ENCODE data around the gene ZMIZ1.

The ZMIZ1 gene

DNA sequence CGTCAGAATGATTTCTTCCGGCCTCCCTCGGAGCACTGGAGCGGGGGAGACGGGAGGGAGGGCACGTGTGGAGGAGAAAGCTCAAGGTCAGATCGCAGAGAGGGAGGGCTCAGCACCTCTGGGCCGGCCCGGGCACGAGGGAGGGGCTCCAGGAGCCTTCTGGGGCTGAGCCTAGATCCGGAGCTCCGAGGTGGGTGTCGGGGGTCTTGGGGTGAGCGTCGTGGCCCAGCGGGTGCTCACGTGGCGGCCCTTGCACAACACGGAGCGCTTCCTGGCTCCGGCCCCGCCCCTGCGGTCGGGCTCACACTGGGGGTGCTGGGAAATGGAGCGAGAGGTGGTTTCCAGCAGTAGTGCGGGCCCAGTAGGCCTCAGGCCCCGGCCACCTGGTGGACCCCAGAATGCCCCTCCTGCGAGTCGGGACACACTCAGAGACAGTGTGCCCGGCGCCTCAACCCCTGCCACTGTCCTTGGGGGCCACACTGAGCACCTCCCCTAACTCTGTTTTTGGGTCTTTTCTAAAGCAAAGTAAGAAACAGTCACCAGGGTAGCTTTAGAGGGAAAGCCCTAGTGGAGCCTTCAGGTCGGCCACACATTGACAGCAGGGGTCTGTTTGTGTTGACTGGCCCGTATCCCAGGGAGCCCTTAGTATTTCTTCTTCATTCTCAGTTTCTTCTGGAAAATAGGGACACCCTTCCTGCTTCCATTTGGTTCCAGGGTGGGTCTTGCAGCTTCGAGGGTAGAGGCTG, 279.3 kb downstream of the ZMIZ1 start:
- Histone ChIP-seq H3K9me3 (ENCODE audit: control insufficient read depth, insufficient read depth, low read length) (no peaks in the 10 kb centered on the region), H3K36me3 (ENCODE audit: insufficient read depth, low read length) (peaks cover 16% of the 10 kb centered on the region), H3K4me1 (ENCODE audit: insufficient read depth, low read length) (peaks cover 11% of the 10 kb centered on the region; the same call in 1 of the 2 replicates)

DNA sequence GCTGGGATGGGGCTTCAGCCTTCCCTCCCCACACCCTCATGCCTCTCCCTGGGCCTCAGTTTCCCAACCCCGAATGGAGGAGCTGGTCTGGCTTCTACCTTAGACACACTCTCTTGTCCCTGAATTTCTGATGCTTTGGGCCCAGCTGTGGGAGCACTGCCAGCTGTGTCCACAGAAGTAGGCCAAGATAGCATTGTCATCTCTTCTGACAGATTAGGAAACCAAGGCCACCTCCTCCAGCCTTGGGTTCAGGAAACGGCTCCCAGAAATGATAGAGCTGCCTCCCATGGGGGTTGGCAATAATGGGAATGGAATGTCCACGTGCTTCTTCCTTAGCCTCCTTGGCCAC, 279.8 kb downstream of the ZMIZ1 start:
- peaks cover 19% of the 10 kb centered on the region for H3K36me3 ChIP-seq (ENCODE audit: insufficient read depth, low read length)
- H3K9me3 ChIP-seq (ENCODE audit: control insufficient read depth, insufficient read depth, low read length): no peaks in the 10 kb centered on the region
- H3K4me1 ChIP-seq (ENCODE audit: insufficient read depth, low read length): peaks cover 11% of the 10 kb centered on the region; the same call in 1 of the 2 replicates
- H3K9ac ChIP-seq (ENCODE audit: low read depth, low read length): peak overlapping the region; percentile 88; the same call in 1 of the 2 replicates

More for the DNA sequence above, 279.3 kb downstream of the ZMIZ1 start:
- peak overlapping the region; percentile 88 for H3K9ac ChIP-seq (ENCODE audit: low read depth, low read length)

DNA sequence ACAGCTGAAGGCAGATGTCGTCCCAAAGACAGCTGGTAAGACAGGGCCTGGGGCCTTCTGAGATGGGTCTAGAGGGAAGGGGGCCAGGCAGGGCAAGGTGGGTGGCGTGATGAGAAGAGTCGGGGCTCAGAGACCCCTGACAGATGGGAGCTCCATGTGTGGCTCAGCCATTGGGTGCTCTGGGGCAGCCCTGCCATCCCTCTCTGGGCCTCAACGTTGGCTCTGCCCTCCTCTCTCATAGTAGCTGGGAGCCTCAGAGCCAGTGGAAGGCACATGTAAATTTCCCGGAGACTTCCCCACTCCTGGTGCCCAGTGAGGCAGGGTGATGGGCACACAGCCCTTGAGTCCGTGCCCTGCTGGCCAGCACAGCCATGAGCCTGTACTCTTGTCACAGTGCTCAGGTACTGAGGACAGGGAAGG, 280.3 kb downstream of the ZMIZ1 start:
- no peak overlapping the region for H3K9ac ChIP-seq (ENCODE audit: low read depth, low read length)
- no peaks in the 10 kb centered on the region for H3K9me3 ChIP-seq (ENCODE audit: control insufficient read depth, insufficient read depth, low read length)
- peaks cover 11% of the 10 kb centered on the region; the same call in 1 of the 2 replicates for H3K4me1 ChIP-seq (ENCODE audit: insufficient read depth, low read length)
- peaks cover 19% of the 10 kb centered on the region for H3K36me3 ChIP-seq (ENCODE audit: insufficient read depth, low read length)

DNA sequence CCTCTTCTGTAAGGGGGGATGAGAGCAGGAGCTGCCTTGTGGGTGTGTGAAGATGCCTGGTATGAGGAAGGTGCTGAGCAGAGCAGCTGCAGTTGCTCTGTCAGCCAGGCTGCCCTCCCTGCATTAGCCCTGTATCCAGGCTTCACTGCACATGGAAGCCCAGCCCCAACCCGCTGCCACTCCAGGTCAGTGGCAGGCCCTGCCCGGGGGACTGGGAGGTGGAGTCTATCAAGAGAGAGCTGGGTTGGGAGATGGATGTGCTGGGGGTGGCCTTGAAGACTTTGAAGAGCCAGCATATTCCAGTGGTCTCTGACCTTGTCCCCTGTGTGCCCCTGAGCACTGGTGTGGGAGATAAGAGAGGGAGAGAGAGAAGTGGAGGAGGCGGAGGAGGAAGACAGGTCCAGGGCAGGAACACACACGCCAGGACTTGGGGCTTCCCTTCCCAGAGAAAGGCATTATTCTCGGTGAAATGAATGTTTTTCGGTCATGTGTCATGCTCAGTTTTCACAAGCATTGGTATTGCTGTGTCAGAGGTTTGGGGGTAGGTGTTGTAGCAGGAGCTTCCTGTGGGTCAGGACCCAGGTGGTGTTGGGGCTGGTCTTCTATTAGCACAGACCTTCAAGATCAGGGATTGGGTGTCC, 281.1 kb downstream of the ZMIZ1 start:
- Histone ChIP-seq H3K9ac (ENCODE audit: low read depth, low read length) (no peak overlapping the region), H3K4me1 (ENCODE audit: insufficient read depth, low read length) (peaks cover 11% of the 10 kb centered on the region; the same call in 1 of the 2 replicates), H3K36me3 (ENCODE audit: insufficient read depth, low read length) (peaks cover 25% of the 10 kb centered on the region), H3K9me3 (ENCODE audit: control insufficient read depth, insufficient read depth, low read length) (no peaks in the 10 kb centered on the region)

DNA sequence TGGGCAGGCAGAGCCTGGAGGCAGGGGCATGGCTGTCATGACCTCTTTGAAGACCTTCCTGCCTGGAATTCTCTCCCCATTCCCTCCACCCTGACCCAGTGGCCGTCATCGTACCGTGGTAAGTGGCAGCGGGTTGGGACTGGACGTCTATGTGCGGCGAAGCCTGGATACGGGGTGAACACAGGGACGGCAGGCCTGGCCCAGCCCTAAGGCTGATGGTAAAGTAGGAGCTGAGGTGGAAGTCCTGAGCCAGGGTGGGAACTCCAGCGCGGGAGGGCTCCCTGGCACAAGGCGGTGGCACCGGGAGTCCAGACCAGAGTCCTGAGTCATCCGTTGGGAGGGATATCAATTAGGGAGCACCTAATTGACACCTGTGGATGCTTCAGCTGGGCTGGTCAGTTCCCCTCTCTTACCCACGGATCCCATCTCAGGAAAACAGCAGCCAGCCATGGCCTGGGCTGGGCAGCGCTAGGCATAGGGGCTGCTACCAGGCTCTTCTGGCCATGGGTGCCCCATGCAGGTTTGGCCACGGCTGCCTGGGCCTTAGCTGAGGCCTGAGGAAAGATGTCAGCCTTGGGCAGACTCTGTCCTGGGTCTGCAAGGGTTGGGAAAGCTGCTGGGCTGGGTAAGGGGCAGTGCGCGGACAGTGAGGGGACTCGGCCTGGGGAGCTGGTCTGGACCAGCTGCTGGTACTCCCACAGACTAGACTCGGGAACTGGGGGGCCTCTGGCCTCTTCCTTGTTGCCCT, 281.8 kb downstream of the ZMIZ1 start:
- Histone ChIP-seq H3K36me3 (ENCODE audit: insufficient read depth, low read length) (peaks cover 25% of the 10 kb centered on the region), H3K4me1 (ENCODE audit: insufficient read depth, low read length) (peaks cover 11% of the 10 kb centered on the region; the same call in 1 of the 2 replicates), H3K9ac (ENCODE audit: low read depth, low read length) (no peak overlapping the region), H3K9me3 (ENCODE audit: control insufficient read depth, insufficient read depth, low read length) (no peaks in the 10 kb centered on the region)

DNA sequence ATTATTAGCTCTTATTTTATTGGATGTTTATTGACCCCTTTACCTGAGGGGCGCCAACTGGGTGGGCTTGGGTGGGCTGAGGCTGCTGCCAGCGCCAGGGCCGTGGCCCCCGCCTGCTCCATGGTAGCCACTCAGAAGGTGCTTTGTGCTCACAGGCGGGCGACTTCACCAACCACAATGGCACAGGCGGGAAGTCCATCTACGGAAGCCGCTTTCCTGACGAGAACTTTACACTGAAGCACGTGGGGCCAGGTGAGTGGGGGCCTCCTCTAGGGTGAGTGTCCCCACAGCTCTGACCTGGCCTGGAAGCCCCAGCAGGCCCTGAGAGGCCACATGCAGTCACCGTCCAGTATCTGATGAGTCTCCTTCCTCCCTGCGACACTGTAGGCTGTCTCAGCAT, 282.6 kb downstream of the ZMIZ1 start:
- Histone ChIP-seq H3K4me1 (ENCODE audit: insufficient read depth, low read length) (peaks cover 11% of the 10 kb centered on the region; the same call in 1 of the 2 replicates), H3K36me3 (ENCODE audit: insufficient read depth, low read length) (peaks cover 25% of the 10 kb centered on the region), H3K9me3 (ENCODE audit: control insufficient read depth, insufficient read depth, low read length) (no peaks in the 10 kb centered on the region), H3K9ac (ENCODE audit: low read depth, low read length) (no peak overlapping the region)

DNA sequence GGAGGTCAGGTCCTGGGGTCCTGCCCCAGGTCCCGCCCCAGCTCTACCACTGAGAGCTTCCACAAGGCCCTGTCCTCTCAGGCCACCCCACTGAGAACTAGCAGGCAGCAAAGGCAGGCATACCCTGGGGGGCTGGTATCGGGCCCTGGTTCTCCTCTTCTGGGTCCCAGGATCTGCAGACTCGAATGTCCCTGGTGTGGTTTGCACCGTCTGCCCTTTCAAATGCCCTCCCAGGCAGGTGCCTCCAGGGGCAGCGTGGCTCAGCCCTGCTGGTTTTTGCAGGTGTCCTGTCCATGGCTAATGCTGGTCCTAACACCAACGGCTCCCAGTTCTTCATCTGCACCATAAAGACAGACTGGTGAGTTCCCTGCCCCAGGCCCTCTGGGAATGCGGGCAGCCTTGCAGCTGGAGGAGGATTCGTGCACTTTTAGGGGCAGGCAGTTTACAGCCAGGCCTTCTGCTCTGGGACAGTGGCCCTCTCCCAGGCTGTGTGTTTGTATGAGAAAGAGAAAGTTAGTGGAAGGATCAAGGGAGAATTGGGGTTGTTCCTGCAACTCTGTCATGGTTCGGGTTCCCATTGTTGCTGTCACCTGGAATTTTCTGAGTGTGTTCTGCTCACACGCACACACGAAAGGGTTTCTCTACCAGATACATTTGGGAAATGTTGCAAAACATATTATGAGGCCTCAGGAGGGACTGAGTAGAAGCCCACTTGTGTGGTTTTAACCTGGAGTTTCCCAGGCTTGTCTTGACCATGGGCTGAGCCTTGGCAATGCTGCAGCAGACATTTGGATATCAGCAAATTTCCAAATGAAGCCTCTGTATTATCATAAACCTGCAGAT, 283.5 kb downstream of the ZMIZ1 start:
- Histone ChIP-seq H3K36me3 (ENCODE audit: insufficient read depth, low read length) (peaks cover 25% of the 10 kb centered on the region), H3K4me1 (ENCODE audit: insufficient read depth, low read length) (0 out of 2 replicates have a peak, but pooled peaks cover 6% of the 10 kb centered on the region), H3K9me3 (ENCODE audit: control insufficient read depth, insufficient read depth, low read length) (no peaks in the 10 kb centered on the region), H3K9ac (ENCODE audit: low read depth, low read length) (no peak overlapping the region)

DNA sequence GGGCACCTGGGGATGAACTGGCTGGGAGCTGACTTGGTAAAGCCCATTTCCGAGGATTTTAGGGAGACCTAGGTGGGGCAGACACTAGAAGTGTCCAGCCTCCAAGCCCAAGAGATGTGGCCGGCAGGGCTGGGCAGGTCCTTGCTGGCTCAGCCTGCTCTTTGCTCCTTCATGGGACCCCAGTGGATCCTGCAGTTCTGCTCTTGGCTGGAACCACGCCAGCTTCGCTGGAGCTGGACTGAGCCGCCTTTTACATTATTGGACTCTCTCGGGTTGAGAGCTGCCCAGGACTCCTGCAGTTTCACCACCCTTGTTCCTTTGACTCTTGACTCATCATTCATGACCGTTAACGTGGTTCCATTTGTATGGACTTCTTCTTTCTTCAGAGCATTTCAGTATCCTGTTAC, 284.2 kb downstream of the ZMIZ1 start:
- Histone ChIP-seq H3K9ac (ENCODE audit: low read depth, low read length) (no peak overlapping the region), H3K4me1 (ENCODE audit: insufficient read depth, low read length) (0 out of 2 replicates have a peak, but pooled peaks cover 6% of the 10 kb centered on the region), H3K36me3 (ENCODE audit: insufficient read depth, low read length) (peaks cover 25% of the 10 kb centered on the region), H3K9me3 (ENCODE audit: control insufficient read depth, insufficient read depth, low read length) (no peaks in the 10 kb centered on the region)

DNA sequence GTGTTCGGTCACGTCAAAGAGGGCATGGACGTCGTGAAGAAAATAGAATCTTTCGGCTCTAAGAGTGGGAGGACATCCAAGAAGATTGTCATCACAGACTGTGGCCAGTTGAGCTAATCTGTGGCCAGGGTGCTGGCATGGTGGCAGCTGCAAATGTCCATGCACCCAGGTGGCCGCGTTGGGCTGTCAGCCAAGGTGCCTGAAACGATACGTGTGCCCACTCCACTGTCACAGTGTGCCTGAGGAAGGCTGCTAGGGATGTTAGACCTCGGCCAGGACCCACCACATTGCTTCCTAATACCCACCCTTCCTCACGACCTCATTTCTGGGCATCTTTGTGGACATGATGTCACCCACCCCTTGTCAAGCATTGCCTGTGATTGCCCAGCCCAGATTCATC, 285.0 kb downstream of the ZMIZ1 start:
- Histone ChIP-seq H3K9me3 (ENCODE audit: control insufficient read depth, insufficient read depth, low read length) (no peaks in the 10 kb centered on the region), H3K4me1 (ENCODE audit: insufficient read depth, low read length) (0 out of 2 replicates have a peak, but pooled peaks cover under 1% of the 10 kb centered on the region), H3K36me3 (ENCODE audit: insufficient read depth, low read length) (peaks cover 25% of the 10 kb centered on the region), H3K9ac (ENCODE audit: low read depth, low read length) (no peak overlapping the region)

DNA sequence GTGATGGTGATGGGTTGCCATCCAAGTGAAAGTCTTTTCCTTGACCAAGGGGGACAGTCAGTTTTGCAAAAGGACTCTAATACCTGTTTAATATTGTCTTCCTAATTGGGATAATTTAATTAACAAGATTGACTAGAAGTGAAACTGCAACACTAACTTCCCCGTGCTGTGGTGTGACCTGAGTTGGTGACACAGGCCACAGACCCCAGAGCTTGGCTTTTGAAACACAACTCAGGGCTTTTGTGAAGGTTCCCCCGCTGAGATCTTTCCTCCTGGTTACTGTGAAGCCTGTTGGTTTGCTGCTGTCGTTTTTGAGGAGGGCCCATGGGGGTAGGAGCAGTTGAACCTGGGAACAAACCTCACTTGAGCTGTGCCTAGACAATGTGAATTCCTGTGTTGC, 285.4 kb downstream of the ZMIZ1 start:
- Histone ChIP-seq H3K9me3 (ENCODE audit: control insufficient read depth, insufficient read depth, low read length) (no peaks in the 10 kb centered on the region), H3K4me1 (ENCODE audit: insufficient read depth, low read length) (no peaks in the 10 kb centered on the region), H3K9ac (ENCODE audit: low read depth, low read length) (no peak overlapping the region), H3K36me3 (ENCODE audit: insufficient read depth, low read length) (peaks cover 25% of the 10 kb centered on the region)

DNA sequence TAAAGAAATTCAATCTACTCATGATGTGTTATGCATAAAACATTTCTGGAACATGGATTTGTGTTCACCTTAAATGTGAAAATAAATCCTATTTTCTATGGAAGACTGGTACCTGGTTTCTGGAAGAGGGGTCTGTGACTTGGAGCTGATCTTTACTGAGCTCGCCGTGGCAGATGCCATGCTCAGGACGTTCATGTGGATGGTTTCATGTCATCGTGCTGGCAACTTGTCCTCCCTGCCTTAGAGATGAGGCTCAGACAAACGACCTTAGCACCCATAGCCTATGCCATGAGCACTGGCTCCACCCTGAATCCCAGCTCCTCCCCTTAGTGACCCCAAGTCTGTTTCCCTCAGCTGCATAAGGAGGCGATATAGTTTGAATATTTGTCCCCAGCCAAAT, 285.8 kb downstream of the ZMIZ1 start:
- Histone ChIP-seq H3K9me3 (ENCODE audit: control insufficient read depth, insufficient read depth, low read length) (no peaks in the 10 kb centered on the region), H3K4me1 (ENCODE audit: insufficient read depth, low read length) (no peaks in the 10 kb centered on the region), H3K9ac (ENCODE audit: low read depth, low read length) (no peak overlapping the region), H3K36me3 (ENCODE audit: insufficient read depth, low read length) (peaks cover 25% of the 10 kb centered on the region)

DNA sequence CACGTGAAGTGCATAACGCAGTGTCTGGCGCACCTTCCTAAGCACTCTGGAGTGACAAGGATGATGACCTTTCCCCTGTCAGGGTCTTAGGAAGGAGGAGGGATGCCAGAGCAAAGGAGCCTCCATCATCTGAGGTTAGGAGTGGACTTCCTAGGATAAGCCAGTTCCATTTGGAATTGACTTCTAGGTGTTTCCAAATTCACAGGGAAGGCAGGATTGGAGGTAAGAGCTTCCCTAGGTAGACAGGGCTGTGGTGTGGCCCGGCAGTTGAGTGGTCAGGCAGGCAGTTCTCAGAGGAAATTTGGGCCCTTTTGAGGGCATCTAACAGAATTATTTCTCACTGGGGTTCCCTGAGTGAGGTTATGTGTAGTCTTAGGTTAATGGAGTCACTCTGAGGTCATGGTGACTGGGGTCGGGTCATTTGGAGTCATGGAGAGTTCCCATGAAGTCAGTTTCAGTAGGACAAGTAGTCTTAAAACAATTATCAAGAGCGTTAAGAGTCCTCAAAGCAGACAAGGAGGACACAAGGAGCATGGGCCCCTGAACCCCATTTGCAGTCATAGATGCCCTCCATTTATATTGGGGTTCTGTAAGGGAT, 286.8 kb downstream of the ZMIZ1 start:
- H3K9me3 ChIP-seq (ENCODE audit: control insufficient read depth, insufficient read depth, low read length): no peaks in the 10 kb centered on the region
- H3K4me1 ChIP-seq (ENCODE audit: insufficient read depth, low read length): no peaks in the 10 kb centered on the region
- H3K9ac ChIP-seq (ENCODE audit: low read depth, low read length): no peak overlapping the region
- H3K36me3 ChIP-seq (ENCODE audit: insufficient read depth, low read length): peaks cover 22% of the 10 kb centered on the region

DNA sequence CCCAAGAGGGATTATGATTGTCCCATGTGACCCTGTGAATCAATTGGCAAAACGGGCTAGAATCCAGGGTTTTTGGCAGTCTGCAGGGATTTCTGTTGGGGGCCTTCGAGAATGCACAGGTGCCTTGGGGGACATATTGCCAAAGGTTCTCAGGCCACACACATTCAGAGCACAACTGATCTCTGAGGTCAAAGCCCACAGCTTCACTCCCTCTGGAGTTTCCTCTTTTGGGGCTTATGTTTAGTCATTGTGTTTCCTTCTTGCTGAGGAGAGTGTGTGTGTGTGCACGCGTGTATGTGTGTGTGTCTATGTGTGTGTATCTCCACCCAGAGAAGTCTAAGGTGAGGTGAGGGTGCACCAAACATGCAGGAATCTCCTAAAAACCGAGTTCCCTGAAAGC, 287.3 kb downstream of the ZMIZ1 start:
- Histone ChIP-seq H3K9ac (ENCODE audit: low read depth, low read length) (no peak overlapping the region), H3K9me3 (ENCODE audit: control insufficient read depth, insufficient read depth, low read length) (no peaks in the 10 kb centered on the region), H3K4me1 (ENCODE audit: insufficient read depth, low read length) (no peaks in the 10 kb centered on the region), H3K36me3 (ENCODE audit: insufficient read depth, low read length) (peaks cover 17% of the 10 kb centered on the region)

Measured in ES-I3 (cell line).